ENCODE measurements around the gene DAG1. TPM values are rescaled to one million over a fixed set of nuclear protein-coding genes. Genes with fewer than 3 reads are reported as not detected.

The DAG1 gene
- total RNA-seq, 2 experiments from 2014 or later = 15.0 to 18.3 TPM

GRCh38 chr3:49519296-49519695 is 49.2 kb downstream of the DAG1 start:
- peak in 1 of 14 experiments; percentile 2 for DNase-seq
- H3K4me3 Mint-ChIP-seq = no peak overlapping the region
- H3K4me3 ChIP-seq (ENCODE audit: low read length) = no peak overlapping the region
- H3K27me3 Mint-ChIP-seq = no peaks in the 10 kb centered on the region
- intact Hi-C loops (cut with DNase I, micrococcal nuclease) = no loop called here
- POLR2A ChIA-PET = no interaction called here
- no peak overlapping the region for H3K27ac ChIP-seq (ENCODE audit: low read depth in 1 of 2, low read length in 2 of 2)
- no peak for ATAC-seq (ENCODE audit: poor library complexity)
- no peaks in the 10 kb centered on the region for H3K9me3 ChIP-seq (ENCODE audit: control insufficient read depth in 1 of 2, insufficient read depth in 1 of 2, low read length in 2 of 2)
- H3K4me1 Mint-ChIP-seq (ENCODE audit: low read depth) = peaks cover 16% of the 10 kb centered on the region
- H3K27ac Mint-ChIP-seq = no peak overlapping the region
- H3K36me3 Mint-ChIP-seq (ENCODE audit: low read depth) = peaks cover 64% of the 10 kb centered on the region
- no peaks in the 10 kb centered on the region for H3K4me1 ChIP-seq (ENCODE audit: insufficient read depth, low read length)
- peaks cover 30% of the 10 kb centered on the region for H3K36me3 ChIP-seq (ENCODE audit: insufficient read depth, low read length)
- CTCF ChIA-PET = no interaction called here
- H3K9me3 Mint-ChIP-seq = no peaks in the 10 kb centered on the region
- no peaks in the 10 kb centered on the region for H3K27me3 ChIP-seq (ENCODE audit: control insufficient read depth in 1 of 2, insufficient read depth in 2 of 2, low read length in 2 of 2)
- TF ChIP-seq, protein P1, sequence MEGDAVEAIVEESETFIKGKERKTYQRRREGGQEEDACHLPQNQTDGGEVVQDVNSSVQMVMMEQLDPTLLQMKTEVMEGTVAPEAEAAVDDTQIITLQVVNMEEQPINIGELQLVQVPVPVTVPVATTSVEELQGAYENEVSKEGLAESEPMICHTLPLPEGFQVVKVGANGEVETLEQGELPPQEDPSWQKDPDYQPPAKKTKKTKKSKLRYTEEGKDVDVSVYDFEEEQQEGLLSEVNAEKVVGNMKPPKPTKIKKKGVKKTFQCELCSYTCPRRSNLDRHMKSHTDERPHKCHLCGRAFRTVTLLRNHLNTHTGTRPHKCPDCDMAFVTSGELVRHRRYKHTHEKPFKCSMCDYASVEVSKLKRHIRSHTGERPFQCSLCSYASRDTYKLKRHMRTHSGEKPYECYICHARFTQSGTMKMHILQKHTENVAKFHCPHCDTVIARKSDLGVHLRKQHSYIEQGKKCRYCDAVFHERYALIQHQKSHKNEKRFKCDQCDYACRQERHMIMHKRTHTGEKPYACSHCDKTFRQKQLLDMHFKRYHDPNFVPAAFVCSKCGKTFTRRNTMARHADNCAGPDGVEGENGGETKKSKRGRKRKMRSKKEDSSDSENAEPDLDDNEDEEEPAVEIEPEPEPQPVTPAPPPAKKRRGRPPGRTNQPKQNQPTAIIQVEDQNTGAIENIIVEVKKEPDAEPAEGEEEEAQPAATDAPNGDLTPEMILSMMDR (IDR thresholded peaks at IDR 0.05) = no peak

DNA sequence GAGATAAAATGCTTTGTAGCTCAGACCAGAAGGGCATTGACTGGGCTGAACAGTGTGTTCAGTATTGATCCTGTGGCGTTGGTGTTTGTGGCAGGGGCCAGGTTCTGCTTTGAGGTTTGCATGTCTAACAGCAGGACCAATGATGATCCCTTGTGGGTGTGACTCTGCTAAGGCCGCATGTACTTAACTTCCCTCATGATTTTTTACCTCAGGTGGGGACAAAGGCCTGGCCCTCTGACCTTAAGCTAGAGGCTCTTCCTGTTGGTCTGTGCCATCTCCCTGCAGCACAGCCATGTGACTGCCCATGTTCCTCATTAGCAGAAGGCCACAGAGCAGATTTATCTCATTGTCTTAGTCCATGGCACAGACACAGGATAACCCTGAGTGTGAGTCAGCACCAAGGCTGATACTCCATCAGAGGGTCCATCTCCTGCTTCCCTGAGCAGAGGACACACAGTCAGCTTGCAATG is 49.9 kb downstream of the DAG1 start:
- intact Hi-C loops (cut with DNase I, micrococcal nuclease) = no loop called here
- Histone ChIP-seq H3K36me3 (ENCODE audit: insufficient read depth, low read length) (peaks cover 36% of the 10 kb centered on the region), H3K27me3 (ENCODE audit: control insufficient read depth in 1 of 2, insufficient read depth in 2 of 2, low read length in 2 of 2) (no peaks in the 10 kb centered on the region), H3K4me1 (ENCODE audit: insufficient read depth, low read length) (no peaks in the 10 kb centered on the region), H3K9me3 (ENCODE audit: control insufficient read depth in 1 of 2, insufficient read depth in 1 of 2, low read length in 2 of 2) (no peaks in the 10 kb centered on the region), H3K4me3 (ENCODE audit: low read length) (no peak overlapping the region), H3K27ac (ENCODE audit: low read depth in 1 of 2, low read length in 2 of 2) (no peak overlapping the region)
- Mint-ChIP-seq H3K27ac (no peak overlapping the region), H3K4me3 (no peak overlapping the region), H3K27me3 (no peaks in the 10 kb centered on the region), H3K36me3 (ENCODE audit: low read depth) (peaks cover 57% of the 10 kb centered on the region), H3K4me1 (ENCODE audit: low read depth) (peaks cover 16% of the 10 kb centered on the region), H3K9me3 (no peaks in the 10 kb centered on the region)
- TF ChIP-seq, protein P1 (IDR thresholded peaks at IDR 0.05) = no peak
- DNase-seq (peak in 1 of 14 experiments; percentile 10), ATAC-seq (ENCODE audit: poor library complexity) (no peak)
- CTCF ChIA-PET = interaction anchor here (0.5 kb wide), 1 partner anchor 12 kb away, joined by 3 read pairs; no protein-coding TSS in a partner anchor
- POLR2A ChIA-PET = no interaction called here

DNA sequence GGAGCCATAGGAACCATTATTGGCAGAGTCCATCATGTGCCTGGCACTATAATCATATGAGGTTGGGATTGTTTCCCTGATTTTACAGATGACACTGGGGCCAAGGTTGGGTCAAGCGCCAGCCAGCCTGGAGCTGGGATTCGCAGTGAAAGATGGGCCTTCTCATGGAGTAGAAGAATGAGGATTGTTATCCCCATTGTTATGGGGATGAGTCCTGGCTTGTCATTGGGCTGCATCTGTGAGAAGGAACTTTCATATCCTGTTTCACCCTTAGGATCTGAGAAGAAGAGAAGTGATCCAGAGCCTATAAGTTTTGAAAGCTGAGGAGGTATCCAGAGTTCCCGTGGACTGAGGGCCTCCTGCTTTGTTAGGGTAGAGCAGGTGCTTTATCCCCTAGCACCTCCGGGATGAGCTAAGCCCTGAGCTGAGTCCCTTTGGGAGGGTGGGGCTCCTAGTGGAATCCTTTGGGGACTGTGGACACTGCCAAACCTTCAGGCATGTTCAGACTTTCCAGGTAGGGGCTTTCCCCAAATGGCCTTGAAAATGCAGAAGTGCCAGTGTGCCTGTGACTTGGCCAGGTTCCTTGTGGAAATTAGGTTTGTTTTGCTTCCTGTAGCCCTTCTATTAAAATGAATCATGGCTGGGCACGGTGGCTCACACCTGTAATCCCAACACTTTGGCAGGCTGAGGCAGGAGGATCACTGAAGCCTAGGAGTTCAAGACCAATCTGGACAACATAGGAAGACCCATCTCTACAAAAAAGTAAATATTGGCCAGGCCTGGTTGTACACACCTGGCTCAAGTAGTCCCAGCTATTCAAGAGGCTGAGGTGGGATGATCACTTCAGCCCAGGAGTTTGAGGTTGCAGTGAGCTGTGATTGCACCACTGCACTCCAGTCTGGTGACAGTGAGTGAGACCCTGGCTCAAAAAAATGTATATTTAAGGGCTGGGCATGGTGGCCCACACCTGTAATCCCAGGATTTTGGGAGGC is 54.0 kb downstream of the DAG1 start:
- peaks cover 19% of the 10 kb centered on the region for H3K36me3 ChIP-seq (ENCODE audit: insufficient read depth, low read length)
- peak in 1 of 14 experiments; percentile 3 for DNase-seq
- H3K27ac ChIP-seq (ENCODE audit: low read depth in 1 of 2, low read length in 2 of 2) = no peak overlapping the region
- CTCF ChIA-PET = interaction anchor here (0.6 kb wide), 1 partner anchor 700 kb away, joined by 3 read pairs; no protein-coding TSS in a partner anchor
- Mint-ChIP-seq H3K36me3 (ENCODE audit: low read depth) (peaks cover 22% of the 10 kb centered on the region), H3K4me3 (no peak overlapping the region), H3K9me3 (no peaks in the 10 kb centered on the region), H3K4me1 (ENCODE audit: low read depth) (peaks cover 14% of the 10 kb centered on the region), H3K27me3 (no peaks in the 10 kb centered on the region), H3K27ac (no peak overlapping the region)
- TF ChIP-seq, protein P1 (IDR thresholded peaks at IDR 0.05) = no peak
- intact Hi-C loops (cut with DNase I, micrococcal nuclease) = no loop called here
- POLR2A ChIA-PET = no interaction called here
- H3K4me1 ChIP-seq (ENCODE audit: insufficient read depth, low read length) = no peaks in the 10 kb centered on the region
- no peaks in the 10 kb centered on the region for H3K9me3 ChIP-seq (ENCODE audit: control insufficient read depth in 1 of 2, insufficient read depth in 1 of 2, low read length in 2 of 2)
- no peak for ATAC-seq (ENCODE audit: poor library complexity)
- H3K4me3 ChIP-seq (ENCODE audit: low read length) = no peak overlapping the region
- no peaks in the 10 kb centered on the region for H3K27me3 ChIP-seq (ENCODE audit: control insufficient read depth in 1 of 2, insufficient read depth in 2 of 2, low read length in 2 of 2)
